ENCODE results near the gene TOX4.

Gene TOX4

GRCh38 chr14:21496453-21496852 is 19.5 kb downstream of the TOX4 start:
- H3K27me3 Mint-ChIP-seq (ENCODE audit: low read depth, poor library complexity) = no peaks in the 10 kb centered on the region
- no peak for TF ChIP-seq CTCF (IDR thresholded peaks at IDR 0.05)
- no peak overlapping the region for H3K4me3 Mint-ChIP-seq
- H3K36me3 Mint-ChIP-seq (ENCODE audit: low read depth) = peaks cover 77% of the 10 kb centered on the region
- H3K4me1 Mint-ChIP-seq = peaks cover 21% of the 10 kb centered on the region
- no peak for DNase-seq
- H3K9me3 Mint-ChIP-seq = no peaks in the 10 kb centered on the region
- H3K27ac Mint-ChIP-seq = peak overlapping the region; percentile 40

- Mint-ChIP-seq H3K4me3 (no peak overlapping the region), H3K4me1 (peaks cover 22% of the 10 kb centered on the region), H3K27me3 (ENCODE audit: low read depth, poor library complexity) (no peaks in the 10 kb centered on the region), H3K9me3 (no peaks in the 10 kb centered on the region), H3K27ac (peak overlapping the region; percentile 83), H3K36me3 (ENCODE audit: low read depth) (peaks cover 74% of the 10 kb centered on the region)
- DNase-seq = peak; percentile 16
- peak; percentile 55 for TF ChIP-seq CTCF (IDR thresholded peaks at IDR 0.05)
These were observed 21.8 kb downstream of the TOX4 start for GRCh38 chr14:21498540-21499526.

- Mint-ChIP-seq H3K27ac (peak overlapping the region; percentile 69), H3K9me3 (no peaks in the 10 kb centered on the region), H3K36me3 (ENCODE audit: low read depth) (peaks cover 64% of the 10 kb centered on the region), H3K4me3 (no peak overlapping the region), H3K4me1 (peaks cover 22% of the 10 kb centered on the region), H3K27me3 (ENCODE audit: low read depth, poor library complexity) (no peaks in the 10 kb centered on the region)
- no peak for DNase-seq
- TF ChIP-seq CTCF (IDR thresholded peaks at IDR 0.05) = no peak
These were observed 24.6 kb downstream of the TOX4 start for GRCh38 chr14:21501568-21501967.

DNA sequence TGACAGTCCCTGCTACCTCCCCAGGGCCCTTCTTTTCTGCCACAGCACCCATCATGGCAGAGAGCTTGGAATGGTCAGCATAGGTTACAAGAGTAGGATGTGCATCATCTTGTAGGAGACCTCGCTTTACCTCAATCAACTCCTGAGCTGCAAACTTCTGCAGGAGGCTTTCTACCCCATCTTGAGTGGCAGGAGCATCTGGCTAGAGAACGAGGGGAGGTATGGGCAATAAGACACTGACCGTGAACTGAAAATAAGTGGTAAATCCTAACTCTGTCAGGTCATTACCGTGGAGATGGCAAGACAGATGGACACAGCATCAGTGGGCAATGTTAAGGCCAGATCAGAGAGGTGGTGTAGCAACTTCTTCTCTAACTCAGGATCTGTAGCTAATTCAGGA is 26.4 kb downstream of the TOX4 start:
- H3K36me3 Mint-ChIP-seq (ENCODE audit: low read depth) = peaks cover 72% of the 10 kb centered on the region
- no peak for TF ChIP-seq CTCF (IDR thresholded peaks at IDR 0.05)
- peaks cover 23% of the 10 kb centered on the region for H3K4me1 Mint-ChIP-seq
- H3K4me3 Mint-ChIP-seq = no peak overlapping the region
- H3K27ac Mint-ChIP-seq = peak overlapping the region; percentile 66
- no peaks in the 10 kb centered on the region for H3K9me3 Mint-ChIP-seq
- no peaks in the 10 kb centered on the region for H3K27me3 Mint-ChIP-seq (ENCODE audit: low read depth, poor library complexity)
- no peak for DNase-seq

GRCh38 chr14:21505012-21505553 is 28.1 kb downstream of the TOX4 start:
- Mint-ChIP-seq H3K27me3 (ENCODE audit: low read depth, poor library complexity) (no peaks in the 10 kb centered on the region), H3K4me3 (no peak overlapping the region), H3K27ac (no peak overlapping the region), H3K36me3 (ENCODE audit: low read depth) (peaks cover 73% of the 10 kb centered on the region), H3K4me1 (peaks cover 25% of the 10 kb centered on the region), H3K9me3 (no peaks in the 10 kb centered on the region)
- no peak for DNase-seq
- TF ChIP-seq CTCF (IDR thresholded peaks at IDR 0.05) = no peak

All from nephron progenitor cell (in vitro differentiated cells).